Measurements from ENCODE around the gene UBTD2. TPM values are rescaled to one million over a fixed set of nuclear protein-coding genes. Genes with fewer than 3 reads are reported as not detected.

The UBTD2 gene
- total RNA-seq, 1 experiment from 2014 or later: 42.6 TPM

- peaks cover 8% of the 10 kb centered on the region; the same call in 1 of the 2 replicates for H3K27me3 Mint-ChIP-seq (ENCODE audit: low read depth)
- Histone ChIP-seq H3K79me2 (ENCODE audit: insufficient read depth, low read length) (no peaks in the 10 kb centered on the region), H2BK15ac (ENCODE audit: low read depth, low read length) (no peak overlapping the region), H2AFZ (ENCODE audit: low read length) (no peak overlapping the region), H3K4ac (ENCODE audit: low read depth, low read length) (no peak overlapping the region), H3K23me2 (ENCODE audit: insufficient read length, low read depth, low read length, poor library complexity, severe bottlenecking) (no peaks in the 10 kb centered on the region), H3K27me3 (ENCODE audit: insufficient read depth, low read length) (no peaks in the 10 kb centered on the region), H2AK5ac (ENCODE audit: insufficient read length, low read length) (no peak overlapping the region), H3K9ac (ENCODE audit: extremely low read depth, insufficient read length, low read length) (no peak overlapping the region), H4K91ac (ENCODE audit: insufficient read length, low read depth, low read length) (no peak overlapping the region), H3K18ac (ENCODE audit: insufficient read length, low read depth, low read length) (no peak overlapping the region), H2BK12ac (ENCODE audit: insufficient read length, low read depth, low read length) (no peak overlapping the region), H2BK120ac (ENCODE audit: low read depth, low read length, poor library complexity, severe bottlenecking) (no peak overlapping the region), H4K20me1 (ENCODE audit: control insufficient read depth, insufficient read depth, insufficient read length) (no peaks in the 10 kb centered on the region), H3T11ph (ENCODE audit: low read length) (no peak overlapping the region), H3K14ac (ENCODE audit: insufficient read depth, low read length) (no peak overlapping the region), H4K8ac (replicated peaks; ENCODE audit: insufficient read length, low read depth, low read length) (no peak overlapping the region), H3K4me1 (ENCODE audit: insufficient read depth, low read length) (no peaks in the 10 kb centered on the region), H2BK20ac (ENCODE audit: low read depth, low read length, poor library complexity, severe bottlenecking) (no peak overlapping the region), H3K4me2 (ENCODE audit: insufficient read depth, insufficient read length, low read length) (no peak overlapping the region), H3K23ac (ENCODE audit: insufficient read length, low read depth, low read length) (no peak overlapping the region), H3K9me3 (ENCODE audit: control insufficient read depth, low read depth, low read length) (no peaks in the 10 kb centered on the region), H3K79me1 (ENCODE audit: insufficient read depth, low read depth, low read length, poor library complexity, severe bottlenecking) (no peaks in the 10 kb centered on the region), H3K56ac (ENCODE audit: insufficient read length, low read depth, low read length) (no peak overlapping the region), H2BK5ac (ENCODE audit: insufficient read length, low read length) (no peak overlapping the region), H3K27ac (ENCODE audit: insufficient read length, low read depth, low read length) (no peak overlapping the region), H4K5ac (ENCODE audit: insufficient read length, low read depth, low read length) (no peak overlapping the region)
- DNase-seq: no peak
- H3K9me3 Mint-ChIP-seq: peaks cover 0 to 2% of the 10 kb centered on the region in 2 experiments; a peak in 1 of 5 replicates
- H3K27ac Mint-ChIP-seq: no peak overlapping the region; a peak in 1 of 7 replicates
- H3K4me1 Mint-ChIP-seq: peaks cover 0 to 8% of the 10 kb centered on the region in 2 experiments; a peak in 2 of 4 replicates
- WGBS (ENCODE audit: extremely low coverage, insufficient read length, low lambda C conversion rate): no CpG with 5 or more reads among the region's 4 CpGs
- no peaks in the 10 kb centered on the region for H3K36me3 Mint-ChIP-seq (ENCODE audit: insufficient read depth in 1 of 3, low read depth in 3 of 3)
- H3K4me3 Mint-ChIP-seq: no peak overlapping the region
- TF ChIP-seq CTCF (conservative IDR thresholded peaks at IDR 0.05): no peak
Measured at GRCh38 chr5:172313915-172314314, 30.4 kb upstream of the UBTD2 start.
